ENCODE data around the gene FHIT. TPM values are rescaled to one million over a fixed set of nuclear protein-coding genes. Genes with fewer than 3 reads are reported as not detected.

FHIT gene
- total and polyA plus RNA-seq, 7 donors, result 0.98 to 10.4 (median 4.0) TPM

- TF ChIP-seq, protein P1, sequence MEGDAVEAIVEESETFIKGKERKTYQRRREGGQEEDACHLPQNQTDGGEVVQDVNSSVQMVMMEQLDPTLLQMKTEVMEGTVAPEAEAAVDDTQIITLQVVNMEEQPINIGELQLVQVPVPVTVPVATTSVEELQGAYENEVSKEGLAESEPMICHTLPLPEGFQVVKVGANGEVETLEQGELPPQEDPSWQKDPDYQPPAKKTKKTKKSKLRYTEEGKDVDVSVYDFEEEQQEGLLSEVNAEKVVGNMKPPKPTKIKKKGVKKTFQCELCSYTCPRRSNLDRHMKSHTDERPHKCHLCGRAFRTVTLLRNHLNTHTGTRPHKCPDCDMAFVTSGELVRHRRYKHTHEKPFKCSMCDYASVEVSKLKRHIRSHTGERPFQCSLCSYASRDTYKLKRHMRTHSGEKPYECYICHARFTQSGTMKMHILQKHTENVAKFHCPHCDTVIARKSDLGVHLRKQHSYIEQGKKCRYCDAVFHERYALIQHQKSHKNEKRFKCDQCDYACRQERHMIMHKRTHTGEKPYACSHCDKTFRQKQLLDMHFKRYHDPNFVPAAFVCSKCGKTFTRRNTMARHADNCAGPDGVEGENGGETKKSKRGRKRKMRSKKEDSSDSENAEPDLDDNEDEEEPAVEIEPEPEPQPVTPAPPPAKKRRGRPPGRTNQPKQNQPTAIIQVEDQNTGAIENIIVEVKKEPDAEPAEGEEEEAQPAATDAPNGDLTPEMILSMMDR (IDR thresholded peaks at IDR 0.05), result no peak
- intact Hi-C loops (cut with DNase I), result no loop called here
- ATAC-seq, result no peak
- WGBS, 3 donors, result 76 to 82% (median 80%) methylated on average over 5 of the region's 5 CpGs
- H3K27ac ChIP-seq, result no peak overlapping the region
- H3K27me3 ChIP-seq (ENCODE audit: insufficient read depth in 3 of 3, low read length in 2 of 3), result no peaks in the 10 kb centered on the region
- H3K4me1 ChIP-seq, result no peaks in the 10 kb centered on the region
- H3K4me3 ChIP-seq, result no peak overlapping the region
- no peak for DNase-seq
- no peaks in the 10 kb centered on the region for H3K36me3 ChIP-seq (ENCODE audit: insufficient read depth in 1 of 2, low read depth in 1 of 2)
- no peaks in the 10 kb centered on the region for H3K9me3 ChIP-seq
These were observed 1488.3 kb downstream of the FHIT start for GRCh38 chr3:59762941-59763340.

DNA sequence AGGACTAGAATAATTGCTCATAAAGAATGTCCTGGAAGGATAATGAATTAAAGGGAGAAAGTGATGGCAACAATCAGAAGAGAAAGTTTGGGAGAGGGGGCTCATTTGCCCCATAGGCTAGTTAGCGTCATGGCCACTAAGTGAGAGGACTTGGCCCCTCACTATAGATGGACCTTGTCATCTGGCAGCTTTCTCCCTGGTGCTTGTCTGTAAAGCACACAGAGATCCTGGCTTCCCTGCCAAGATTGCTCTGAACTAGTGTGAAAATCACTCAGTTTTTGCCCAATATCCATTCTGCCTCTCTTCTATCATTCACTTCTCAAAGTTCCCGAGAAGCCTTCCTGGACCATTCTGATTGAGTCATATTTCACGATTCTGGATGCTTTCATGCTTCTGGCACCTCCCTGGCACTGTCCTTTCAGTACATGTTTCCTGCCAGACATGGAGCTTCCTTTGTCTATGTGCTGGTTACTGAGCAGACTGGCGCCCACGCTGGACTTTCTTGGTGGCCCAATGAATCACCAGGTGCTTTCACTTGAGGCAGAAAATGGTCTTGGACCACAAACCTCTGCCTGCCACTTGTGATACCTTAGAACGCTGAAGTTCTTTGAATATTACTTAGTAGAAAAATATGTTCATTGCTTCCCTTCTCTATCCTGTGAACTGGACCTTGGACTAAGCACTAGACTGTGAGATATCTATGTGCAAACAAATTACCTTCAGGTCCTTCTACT is 1491.8 kb downstream of the FHIT start:
- WGBS, 3 donors, result 40 to 63% (median 51%) methylated on average over 6 of the region's 6 CpGs
- DNase-seq, result no peak
- no peak for ATAC-seq
- Histone ChIP-seq H3K9me3 (no peaks in the 10 kb centered on the region), H3K27ac (no peak overlapping the region), H3K36me3 (ENCODE audit: insufficient read depth in 1 of 2, low read depth in 1 of 2) (no peaks in the 10 kb centered on the region), H3K4me3 (no peak overlapping the region), H3K4me1 (no peaks in the 10 kb centered on the region), H3K27me3 (ENCODE audit: insufficient read depth in 3 of 3, low read length in 2 of 3) (no peaks in the 10 kb centered on the region)
- TF ChIP-seq, protein P1 (IDR thresholded peaks at IDR 0.05), result no peak
- intact Hi-C loops (cut with DNase I), result no loop called here

- no peak for DNase-seq
- H3K9me3 ChIP-seq, result no peaks in the 10 kb centered on the region
- no peaks in the 10 kb centered on the region for H3K36me3 ChIP-seq (ENCODE audit: insufficient read depth in 1 of 2, low read depth in 1 of 2)
- intact Hi-C loops (cut with DNase I), result no loop called here
- no peak for ATAC-seq
- TF ChIP-seq, protein P1 (IDR thresholded peaks at IDR 0.05), result no peak
- no peak overlapping the region for H3K4me3 ChIP-seq
- no peak overlapping the region for H3K27ac ChIP-seq
- H3K4me1 ChIP-seq, result no peaks in the 10 kb centered on the region
- 53 to 86% (median 58%) methylated on average over 1 of the region's 1 CpG for WGBS, 3 donors
- no peaks in the 10 kb centered on the region for H3K27me3 ChIP-seq (ENCODE audit: insufficient read depth in 3 of 3, low read length in 2 of 3)
These were observed 1492.6 kb downstream of the FHIT start for GRCh38 chr3:59758672-59759071.

- Histone ChIP-seq H3K27me3 (ENCODE audit: insufficient read depth in 3 of 3, low read length in 2 of 3) (no peaks in the 10 kb centered on the region), H3K4me3 (no peak overlapping the region), H3K4me1 (no peaks in the 10 kb centered on the region), H3K27ac (no peak overlapping the region), H3K36me3 (ENCODE audit: insufficient read depth in 1 of 2, low read depth in 1 of 2) (no peaks in the 10 kb centered on the region), H3K9me3 (no peaks in the 10 kb centered on the region)
- TF ChIP-seq, protein P1 (IDR thresholded peaks at IDR 0.05), result no peak
- WGBS, 3 donors, result 77 to 83% (median 82%) methylated on average over 5 of the region's 5 CpGs
- intact Hi-C loops (cut with DNase I), result loop anchor here in 1 of 2 donors (1.0 kb wide), 1 partner anchor 18 kb away; no protein-coding TSS in a partner anchor
- DNase-seq, result no peak
- no peak for ATAC-seq
These were observed 1494.3 kb downstream of the FHIT start for GRCh38 chr3:59756934-59757333.

All from psoas muscle (tissue), 8 donors.